Mesenchymal stem cell (in vitro differentiated cells and primary cell): ENCODE results near the gene SMARCC2.

ENCODE experiments used
- DNase-seq: peaks from one replicate; pipeline ENCODE4 v3.0.0-alpha.2; 2013
- H2AFZ ChIP-seq: one replicate; pipeline ENCODE4 v1.6.1; 2013; ENCODE audit warnings: low read depth, mild to moderate bottlenecking, control low read depth, inconsistent platforms, low read length, moderate library complexity
- H2AK5ac ChIP-seq: 2 replicates; pipeline ENCODE4 v1.6.1; 2013; ENCODE audit warnings: low read length, moderate library complexity, mild to moderate bottlenecking, inconsistent platforms; ENCODE audit not compliant: severe bottlenecking
- H2BK120ac ChIP-seq: one replicate; pipeline ENCODE4 v1.6.1; 2013; ENCODE audit warnings: low read depth, mild to moderate bottlenecking, inconsistent platforms, low read length, moderate library complexity
- H2BK12ac ChIP-seq, 2 experiments: one replicate each; pipeline ENCODE4 v1.6.1; 2013; ENCODE audit warnings: inconsistent platforms in 2 of 2, low read length in 2 of 2, mild to moderate bottlenecking in 2 of 2, moderate library complexity in 2 of 2, control low read depth in 1 of 2
- H2BK15ac ChIP-seq: one replicate; pipeline ENCODE4 v1.6.1; 2013; ENCODE audit warnings: mild to moderate bottlenecking, low read depth, inconsistent platforms; ENCODE audit not compliant: poor library complexity, severe bottlenecking
- H2BK5ac ChIP-seq: 2 replicates; pipeline ENCODE4 v1.6.1; 2013; ENCODE audit warnings: low read depth, mild to moderate bottlenecking, low read length, control low read depth, inconsistent platforms; ENCODE audit not compliant: poor library complexity, severe bottlenecking
- H3K14ac ChIP-seq, 2 experiments: one replicate each; pipeline ENCODE4 v1.6.1; 2013; ENCODE audit warnings: inconsistent platforms in 2 of 2, low read length in 2 of 2, control low read depth in 1 of 2, mild to moderate bottlenecking in 1 of 2, moderate library complexity in 1 of 2
- H3K18ac ChIP-seq, 2 experiments: one replicate each; pipeline ENCODE4 v1.6.1; 2013; ENCODE audit warnings: inconsistent platforms in 2 of 2, low read length in 2 of 2, control low read depth in 1 of 2, low read depth in 1 of 2, mild to moderate bottlenecking in 1 of 2
- H3K23ac ChIP-seq, 2 experiments: one replicate each; pipeline ENCODE4 v1.6.1; 2013; ENCODE audit warnings: inconsistent platforms in 2 of 2, low read length in 2 of 2, mild to moderate bottlenecking in 2 of 2, moderate library complexity in 2 of 2, control low read depth in 1 of 2
- H3K27ac ChIP-seq: 2 replicates; pipeline ENCODE4 v1.5.1; 2013; ENCODE audit warnings: mild to moderate bottlenecking, moderate library complexity, low read length, control low read depth, inconsistent platforms; ENCODE audit not compliant: poor library complexity, severe bottlenecking
- H3K27me3 ChIP-seq, 2 experiments: 2 replicates each; pipeline versions ENCODE4 v1.6.1 to v1.7.0; 2013; ENCODE audit warnings: low read length in 2 of 2, mild to moderate bottlenecking in 2 of 2, moderate library complexity in 2 of 2, control low read depth in 1 of 2, inconsistent platforms in 1 of 2; ENCODE audit not compliant: control insufficient read depth in 1 of 2, insufficient read depth in 1 of 2
- H3K36me3 ChIP-seq, 2 experiments: 2 replicates each; pipeline versions ENCODE4 v1.6.1 to v1.7.0; 2013; ENCODE audit warnings: low read length in 2 of 2, control low read depth in 1 of 2, inconsistent platforms in 1 of 2, low read depth in 1 of 2, mild to moderate bottlenecking in 1 of 2; ENCODE audit not compliant: insufficient read depth in 2 of 2, control insufficient read depth in 1 of 2
- H3K4ac ChIP-seq, 2 experiments: one replicate each; pipeline ENCODE4 v1.6.1; 2013; ENCODE audit warnings: inconsistent platforms in 2 of 2, low read length in 2 of 2, mild to moderate bottlenecking in 2 of 2, moderate library complexity in 2 of 2, control low read depth in 1 of 2, low read depth in 1 of 2
- H3K4me1 ChIP-seq: 2 replicates; pipeline ENCODE4 v1.6.1; 2013; ENCODE audit warnings: low read depth, low read length, control low read depth; ENCODE audit not compliant: control insufficient read depth, insufficient read depth
- H3K4me2 ChIP-seq: 2 replicates; pipeline ENCODE4 v1.6.1; 2013; ENCODE audit warnings: low read length, mild to moderate bottlenecking, inconsistent platforms; ENCODE audit not compliant: poor library complexity, severe bottlenecking
- H3K4me3 ChIP-seq, 2 experiments: 2 replicates each; pipeline versions ENCODE4 v1.5.1 to v1.7.0; 2013; ENCODE audit warnings: low read length in 2 of 2, mild to moderate bottlenecking in 2 of 2, control low read depth in 1 of 2, low read depth in 1 of 2; ENCODE audit not compliant: insufficient read depth in 1 of 2
- H3K79me1 ChIP-seq: replicated peaks from 2 replicates; pipeline ENCODE4 v1.6.1; 2013; ENCODE audit warnings: mild to moderate bottlenecking, control low read depth, low read length, inconsistent platforms; ENCODE audit not compliant: poor library complexity, severe bottlenecking
- H3K9ac ChIP-seq: 2 replicates; pipeline ENCODE4 v1.7.0; 2013; ENCODE audit warnings: mild to moderate bottlenecking, low read length, moderate library complexity
- H3K9me3 ChIP-seq: 2 replicates; pipeline ENCODE4 v1.7.0; 2013; ENCODE audit warnings: mild to moderate bottlenecking, low read length; ENCODE audit not compliant: control insufficient read depth
- H4K8ac ChIP-seq: one replicate; pipeline ENCODE4 v1.6.1; 2013; ENCODE audit warnings: inconsistent platforms, mild to moderate bottlenecking, low read length, moderate library complexity
- H4K91ac ChIP-seq: one replicate; pipeline ENCODE4 v1.6.1; 2013; ENCODE audit warnings: mild to moderate bottlenecking, low read length, inconsistent platforms
- WGBS: methylation state at CpG from one replicate; pipeline ENCODE4 v1.1.7; 2013; ENCODE audit warnings: mixed read lengths; 5-methylcytosine and 5-hydroxymethylcytosine counted together

SMARCC2 gene

GRCh38 chr12:56151672-56152131, 37.6 kb downstream of the SMARCC2 start:
- Histone ChIP-seq H3K4me1 (peaks cover 13% of the 10 kb centered on the region), H3K23ac (no peak overlapping the region), H3K27ac (peak overlapping the region; percentile 80), H4K8ac (peak overlapping the region; percentile 4), H2BK120ac (no peak overlapping the region), H3K27me3 (no peaks in the 10 kb centered on the region), H3K79me1 (peaks cover 19% of the 10 kb centered on the region), H3K4me2 (peak overlapping the region; percentile 72), H3K9me3 (no peaks in the 10 kb centered on the region), H2AFZ (peak overlapping the region; percentile 49), H2AK5ac (no peak overlapping the region), H2BK5ac (no peak overlapping the region), H2BK15ac (no peak overlapping the region), H3K36me3 (peaks cover 16 to 19% of the 10 kb centered on the region in 2 experiments), H3K14ac (no peak overlapping the region), H3K4ac (peak overlapping the region; percentile 9 to 81), H3K4me3 (peak overlapping the region; percentile 43 to 93), H3K18ac (peak overlapping the region in 1 of 2 experiments; percentile 28), H2BK12ac (peak overlapping the region in 1 of 2 experiments; percentile 15), H4K91ac (no peak overlapping the region), H3K9ac (peak overlapping the region; percentile 98)
- WGBS, result 19% methylated on average over 12 of the region's 12 CpGs
- no peak for DNase-seq

- H3K9me3 ChIP-seq, result no peaks in the 10 kb centered on the region
- WGBS, result 88% methylated on average over 2 of the region's 3 CpGs
- peak; percentile 50 for DNase-seq
- H2BK12ac ChIP-seq, result no peak overlapping the region
- H3K23ac ChIP-seq, result no peak overlapping the region
- no peak overlapping the region for H3K4ac ChIP-seq
- no peak overlapping the region for H3K14ac ChIP-seq
- H3K4me1 ChIP-seq, result peaks cover 13% of the 10 kb centered on the region
- H3K4me3 ChIP-seq, result no peak overlapping the region
- no peak overlapping the region for H2AK5ac ChIP-seq
- no peak overlapping the region for H4K91ac ChIP-seq
- H3K18ac ChIP-seq, result no peak overlapping the region
- H3K27ac ChIP-seq, result no peak overlapping the region
- peaks cover 17% of the 10 kb centered on the region for H3K79me1 ChIP-seq
- H2BK5ac ChIP-seq, result no peak overlapping the region
- H3K9ac ChIP-seq, result no peak overlapping the region
- H2AFZ ChIP-seq, result no peak overlapping the region
- no peak overlapping the region for H2BK15ac ChIP-seq
- peaks cover 11 to 15% of the 10 kb centered on the region in 2 experiments for H3K36me3 ChIP-seq
- H2BK120ac ChIP-seq, result no peak overlapping the region
- H3K27me3 ChIP-seq, result no peaks in the 10 kb centered on the region
- no peak overlapping the region for H3K4me2 ChIP-seq
- no peak overlapping the region for H4K8ac ChIP-seq
These were observed 38.7 kb downstream of the SMARCC2 start for GRCh38 chr12:56150563-56150962.

- H3K27me3 ChIP-seq, result no peaks in the 10 kb centered on the region
- no peak overlapping the region for H3K4ac ChIP-seq
- H2BK12ac ChIP-seq, result no peak overlapping the region
- 89% methylated on average over 10 of the region's 13 CpGs for WGBS
- H3K23ac ChIP-seq, result no peak overlapping the region
- no peak overlapping the region for H4K91ac ChIP-seq
- H3K9me3 ChIP-seq, result no peaks in the 10 kb centered on the region
- H2BK5ac ChIP-seq, result no peak overlapping the region
- no peaks in the 10 kb centered on the region for H3K79me1 ChIP-seq
- H3K4me3 ChIP-seq, result no peak overlapping the region
- H2BK15ac ChIP-seq, result no peak overlapping the region
- peaks cover 29 to 35% of the 10 kb centered on the region in 2 experiments for H3K36me3 ChIP-seq
- no peak overlapping the region for H2AFZ ChIP-seq
- no peak overlapping the region for H4K8ac ChIP-seq
- H2BK120ac ChIP-seq, result no peak overlapping the region
- DNase-seq, result no peak
- no peak overlapping the region for H3K27ac ChIP-seq
- H3K9ac ChIP-seq, result no peak overlapping the region
- no peak overlapping the region for H3K18ac ChIP-seq
- peaks cover 2% of the 10 kb centered on the region for H3K4me1 ChIP-seq
- H2AK5ac ChIP-seq, result no peak overlapping the region
- H3K14ac ChIP-seq, result no peak overlapping the region
- H3K4me2 ChIP-seq, result no peak overlapping the region
These were observed 42.5 kb downstream of the SMARCC2 start for GRCh38 chr12:56146492-56147460.

GRCh38 chr12:56145217-56145616, 44.1 kb downstream of the SMARCC2 start:
- no peak overlapping the region for H2BK120ac ChIP-seq
- no peak overlapping the region for H4K8ac ChIP-seq
- H2AK5ac ChIP-seq, result no peak overlapping the region
- H2BK5ac ChIP-seq, result no peak overlapping the region
- no peak overlapping the region for H3K4me3 ChIP-seq
- no peak overlapping the region for H3K27ac ChIP-seq
- no peaks in the 10 kb centered on the region for H3K4me1 ChIP-seq
- H4K91ac ChIP-seq, result no peak overlapping the region
- no peak overlapping the region for H3K23ac ChIP-seq
- whole genome bisulfite sequencing, result 94% methylated on average over 3 of the region's 3 CpGs
- H2BK15ac ChIP-seq, result no peak overlapping the region
- no peak overlapping the region for H3K18ac ChIP-seq
- H3K27me3 ChIP-seq, result no peaks in the 10 kb centered on the region
- H3K4ac ChIP-seq, result no peak overlapping the region
- H3K9ac ChIP-seq, result no peak overlapping the region
- no peak overlapping the region for H3K4me2 ChIP-seq
- no peak overlapping the region for H3K14ac ChIP-seq
- no peaks in the 10 kb centered on the region for H3K9me3 ChIP-seq
- DNase-seq, result no peak
- H3K36me3 ChIP-seq, result peaks cover 36 to 48% of the 10 kb centered on the region in 2 experiments
- no peak overlapping the region for H2BK12ac ChIP-seq
- H3K79me1 ChIP-seq, result peaks cover 2% of the 10 kb centered on the region
- H2AFZ ChIP-seq, result no peak overlapping the region
